Right lobe of liver (tissue), 6 donors: ENCODE results near the gene PRMT7. TPM values are rescaled to one million over a fixed set of nuclear protein-coding genes. Genes with fewer than 3 reads are reported as not detected.

ENCODE experiments used
- ATAC-seq, 4 donors: fragments of 200-7000 bp; cut with Tn5 transposase; one replicate each; pipeline ENCODE4 v1.9.1; 2020; ENCODE audit warnings: mild to moderate bottlenecking in 4 of 4, moderate library complexity in 4 of 4
- DNase-seq, 3 donors: peaks; one replicate each; pipeline ENCODE4 v3.0.0-alpha.2; 2020
- H3K27ac ChIP-seq, 3 donors: fragments of 200-600 bp; one replicate each; pipeline ENCODE4 v1.8.0; 2022
- H3K27me3 ChIP-seq, 2 donors: fragments of 200-600 bp; one replicate each; pipeline ENCODE4 v1.8.0; 2022
- H3K36me3 ChIP-seq, 4 donors: fragments of 200-600 bp; sonication (generic) in 1 of 4; one replicate each; pipeline versions ENCODE4 v1.5.1 to v1.8.0; 2017 to 2022; ENCODE audit warnings: control low read depth in 1 of 4
- H3K4me1 ChIP-seq, 4 donors: fragments of 200-600 bp; sonication (generic) in 1 of 4; one replicate each; pipeline versions ENCODE4 v1.5.1 to v1.8.0; 2017 to 2022; ENCODE audit warnings: control low read depth in 1 of 4
- H3K4me3 ChIP-seq, 3 donors: fragments of 200-600 bp; one replicate each; pipeline ENCODE4 v1.8.0; 2022
- H3K9me3 ChIP-seq, 4 donors: fragments of 200-600 bp; sonication (generic) in 1 of 4; one replicate each; pipeline versions ENCODE4 v1.5.1 to v1.8.0; 2017 to 2022; ENCODE audit warnings: control low read depth in 1 of 4
- POLR2A ChIP-seq: fragments of 450-650 bp; IDR thresholded peaks from one replicate; pipeline ENCODE4 v1.6.1; 2017; ENCODE audit warnings: antibody characterized with exemption, mild to moderate bottlenecking
- WGBS: methylation state at CpG from one replicate; pipeline ENCODE4 v1.1.6; 2018; ENCODE audit warnings: low coverage, low lambda C conversion rate; ENCODE audit not compliant: insufficient coverage; ENCODE audit errors: missing lambda C conversion rate; 5-methylcytosine and 5-hydroxymethylcytosine counted together
- intact Hi-C, 2 donors: fragments of 100-400 bp; cut with DNase I; formaldehyde crosslinking; loops; one replicate each; pipeline versions ENCODE4 v1.11.2 to v1.14.1; 2022
- total RNA-seq, 6 experiments: library from RNA; depleted of rRNA in 2 of 6; stranded (reverse); fragments of >200 nt in 2 of 6; fragmentation: NEBNext Ultra II Directional in 3 of 6; extraction: Animal tissue kit (Norgen Biotek cat#: 25700) in 3 of 6; gene quantifications; one replicate each; pipeline versions ENCODE4 v1.1.0 to v1.2.4, GENCODE V29; 2016 to 2023
- TF ChIP-seq, protein P1 (sequence below), 4 donors: fragments of 200-600 bp in 3 of 4; fragments of 450-650 bp in 1 of 4; IDR thresholded peaks; one replicate each; pipeline versions ENCODE4 v1.5.1 to v1.8.0; 2016 to 2022; ENCODE audit warnings: antibody characterized with exemption in 4 of 4, mild to moderate bottlenecking in 2 of 4
- donor health status: DM: no; HTN: yes; CAD: no.
- donor health status: DM: no; HTN: no; CAD: no.
- donor health status: DM: no; HTN: no; CAD: no.
- donor health status: DM: no; HTN: yes; CAD: no.
- donor health status: DM: no; HTN: yes; CAD: no.

Gene PRMT7
- total RNA-seq, 6 experiments from 2014 or later, result 13.1 to 28.3 (median 21.1) TPM

DNA sequence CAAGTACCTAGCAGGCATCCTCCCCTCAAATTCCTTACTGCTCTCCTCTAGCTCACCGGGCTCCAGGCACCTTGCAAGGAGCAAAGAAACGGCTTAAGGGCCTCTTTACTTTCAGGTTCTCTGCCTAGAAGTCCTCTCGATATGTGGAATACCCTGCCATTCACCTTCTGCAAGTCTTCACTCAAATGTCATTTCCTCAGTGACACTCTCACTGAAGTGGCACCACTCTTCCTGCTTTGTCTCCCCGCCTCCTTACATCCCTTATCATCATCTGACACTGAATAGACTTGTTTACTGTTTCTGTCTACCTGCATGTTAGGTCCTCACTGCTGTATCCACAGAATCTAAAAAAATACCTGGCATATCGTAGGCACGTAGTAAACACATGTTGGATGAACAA lies 1.0 kb upstream of the PRMT7 start:
- intact Hi-C loops, result no loop called here
- DNase-seq (no peak), ATAC-seq (no peak)
- TF ChIP-seq, protein P1, sequence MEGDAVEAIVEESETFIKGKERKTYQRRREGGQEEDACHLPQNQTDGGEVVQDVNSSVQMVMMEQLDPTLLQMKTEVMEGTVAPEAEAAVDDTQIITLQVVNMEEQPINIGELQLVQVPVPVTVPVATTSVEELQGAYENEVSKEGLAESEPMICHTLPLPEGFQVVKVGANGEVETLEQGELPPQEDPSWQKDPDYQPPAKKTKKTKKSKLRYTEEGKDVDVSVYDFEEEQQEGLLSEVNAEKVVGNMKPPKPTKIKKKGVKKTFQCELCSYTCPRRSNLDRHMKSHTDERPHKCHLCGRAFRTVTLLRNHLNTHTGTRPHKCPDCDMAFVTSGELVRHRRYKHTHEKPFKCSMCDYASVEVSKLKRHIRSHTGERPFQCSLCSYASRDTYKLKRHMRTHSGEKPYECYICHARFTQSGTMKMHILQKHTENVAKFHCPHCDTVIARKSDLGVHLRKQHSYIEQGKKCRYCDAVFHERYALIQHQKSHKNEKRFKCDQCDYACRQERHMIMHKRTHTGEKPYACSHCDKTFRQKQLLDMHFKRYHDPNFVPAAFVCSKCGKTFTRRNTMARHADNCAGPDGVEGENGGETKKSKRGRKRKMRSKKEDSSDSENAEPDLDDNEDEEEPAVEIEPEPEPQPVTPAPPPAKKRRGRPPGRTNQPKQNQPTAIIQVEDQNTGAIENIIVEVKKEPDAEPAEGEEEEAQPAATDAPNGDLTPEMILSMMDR (IDR thresholded peaks at IDR 0.05), result no peak
- TF ChIP-seq POLR2A, result no peak
- Histone ChIP-seq H3K9me3 (no peaks in the 10 kb centered on the region), H3K27me3 (no peaks in the 10 kb centered on the region), H3K4me1 (peaks cover 0 to 42% (median 14%) of the 10 kb centered on the region in 4 donors), H3K27ac (peak overlapping the region in 1 of 3 donors; percentile 66), H3K36me3 (peaks cover 0 to 19% (median 9%) of the 10 kb centered on the region in 4 donors), H3K4me3 (peak overlapping the region; percentile 62 to 97 (median 95))
- 47% methylated on average over 6 of the region's 6 CpGs for WGBS

DNA sequence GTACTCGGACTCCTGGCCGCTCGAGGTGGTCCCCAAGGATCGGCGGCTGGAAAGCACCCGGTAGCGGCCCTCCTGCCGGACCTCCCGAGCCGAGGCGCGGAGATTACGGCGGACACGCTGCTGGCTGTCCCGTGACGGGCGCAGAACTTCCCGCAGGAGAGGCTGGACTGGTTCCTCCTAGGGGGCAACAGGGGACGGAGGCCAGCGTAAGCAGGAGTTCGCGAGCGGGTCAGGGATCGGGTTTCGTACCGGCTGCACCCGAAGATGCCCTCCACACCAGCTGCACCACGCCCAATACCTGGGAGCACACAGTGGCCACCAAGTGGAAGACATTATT lies 414 bp upstream of the PRMT7 start:
- WGBS, result 0% methylated on average over 3 of the region's 29 CpGs
- Histone ChIP-seq H3K36me3 (peaks cover 0 to 20% (median 6%) of the 10 kb centered on the region in 4 donors), H3K4me1 (peaks cover 0 to 42% (median 14%) of the 10 kb centered on the region in 4 donors), H3K4me3 (peak overlapping the region; percentile 62 to 97 (median 95)), H3K27me3 (no peaks in the 10 kb centered on the region), H3K27ac (peak overlapping the region; percentile 55 to 66 (median 65)), H3K9me3 (no peaks in the 10 kb centered on the region)
- DNase-seq, result peak in 1 of 3 donors; percentile 44
- TF ChIP-seq, protein P1 (IDR thresholded peaks at IDR 0.05), result no peak
- TF ChIP-seq POLR2A, result no peak
- peak; percentile 52 to 60 (median 56) for ATAC-seq
- intact Hi-C loops, result no loop called here

DNA sequence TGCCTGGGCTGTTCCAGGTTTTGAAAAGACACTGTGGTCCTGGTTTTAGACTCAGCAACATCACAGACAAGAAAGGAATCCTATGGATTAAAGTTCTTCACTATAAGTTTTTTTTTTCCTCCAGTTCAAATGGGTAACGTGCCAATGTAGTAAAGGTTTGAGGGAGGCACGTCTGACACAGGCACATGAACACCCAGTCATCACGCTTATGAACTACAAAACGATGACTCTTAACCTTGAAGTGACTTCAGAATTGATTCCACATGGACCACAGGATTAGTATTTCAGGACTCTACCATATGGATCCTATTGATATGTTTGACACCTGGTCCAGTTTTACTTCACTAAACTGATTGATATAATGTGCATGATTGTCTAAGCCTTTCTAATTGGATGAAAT lies 2.3 kb downstream of the PRMT7 start:
- Histone ChIP-seq H3K27ac (no peak overlapping the region), H3K9me3 (no peaks in the 10 kb centered on the region), H3K4me3 (no peak overlapping the region), H3K27me3 (no peaks in the 10 kb centered on the region), H3K36me3 (peaks cover 0 to 26% (median 4%) of the 10 kb centered on the region in 4 donors), H3K4me1 (peaks cover 0 to 42% (median 14%) of the 10 kb centered on the region in 4 donors)
- no peak for ATAC-seq
- 79% methylated on average over 4 of the region's 4 CpGs for WGBS
- no peak for TF ChIP-seq POLR2A
- TF ChIP-seq, protein P1 (IDR thresholded peaks at IDR 0.05), result no peak
- intact Hi-C loops, result no loop called here
- no peak for DNase-seq

DNA sequence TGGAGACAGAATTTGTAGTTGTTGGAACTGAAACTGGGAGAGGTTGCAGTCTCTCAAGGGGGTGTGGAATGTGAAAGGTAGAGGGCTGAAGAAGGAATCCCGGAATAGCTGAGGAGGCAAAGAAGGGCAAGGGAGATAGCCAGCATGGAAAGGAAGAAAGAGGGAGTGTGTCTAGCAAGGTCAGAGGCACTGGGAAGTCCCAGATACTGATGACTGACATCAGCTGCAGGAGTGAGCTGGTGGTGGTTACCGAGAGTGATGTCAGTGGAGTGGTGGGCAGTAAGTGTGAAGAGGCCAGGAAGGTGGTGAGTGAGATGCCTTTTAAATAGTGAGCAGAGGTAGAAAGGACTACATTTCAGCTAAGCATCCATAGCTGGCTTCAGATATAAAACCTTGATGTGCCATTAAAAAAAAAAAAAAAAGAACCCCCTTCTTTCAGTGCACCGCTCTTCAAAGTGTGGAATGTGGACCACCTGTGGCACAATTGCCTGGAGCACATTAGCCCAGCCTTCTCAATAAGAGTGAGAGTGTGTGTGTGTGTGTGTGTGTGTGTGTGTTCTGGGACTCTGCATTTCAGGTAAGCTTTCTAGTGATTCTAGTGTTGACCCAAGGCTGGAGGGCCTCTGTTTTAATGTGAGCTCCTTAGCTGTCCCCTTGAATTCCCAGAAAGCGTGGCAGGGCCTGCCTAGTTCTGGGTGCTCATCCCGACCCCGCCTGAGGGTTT lies 8.5 kb downstream of the PRMT7 start:
- Histone ChIP-seq H3K4me1 (no peaks in the 10 kb centered on the region), H3K4me3 (no peak overlapping the region), H3K27ac (no peak overlapping the region), H3K27me3 (no peaks in the 10 kb centered on the region), H3K36me3 (peaks cover 0 to 43% (median 4%) of the 10 kb centered on the region in 4 donors), H3K9me3 (no peaks in the 10 kb centered on the region)
- TF ChIP-seq, protein P1 (IDR thresholded peaks at IDR 0.05), result no peak
- TF ChIP-seq POLR2A, result no peak
- intact Hi-C loops, result no loop called here
- no peak for DNase-seq
- no peak for ATAC-seq
- 89% methylated on average over 3 of the region's 6 CpGs for WGBS
